ENCODE data around the gene BNIP3.

- TF ChIP-seq CTCF (conservative IDR thresholded peaks at IDR 0.05; ENCODE audit: low read depth, low read length): no peak
- TF ChIP-seq EZH2 (IDR thresholded peaks at IDR 0.05; ENCODE audit: borderline replicate concordance, low read depth, low read length, poor library complexity, severe bottlenecking): no peak
Measured at GRCh38 chr10:131998050-131998844, 16.5 kb upstream of the BNIP3 start.

All from A673 (cell line).